ENCODE measurements around the gene AVL9.
"Not testable (repeated sequence)": the region's sequence is repeated elsewhere in the genome, so short reads cannot be mapped to it uniquely, and the experiment has no call there.

AVL9 gene

DNA sequence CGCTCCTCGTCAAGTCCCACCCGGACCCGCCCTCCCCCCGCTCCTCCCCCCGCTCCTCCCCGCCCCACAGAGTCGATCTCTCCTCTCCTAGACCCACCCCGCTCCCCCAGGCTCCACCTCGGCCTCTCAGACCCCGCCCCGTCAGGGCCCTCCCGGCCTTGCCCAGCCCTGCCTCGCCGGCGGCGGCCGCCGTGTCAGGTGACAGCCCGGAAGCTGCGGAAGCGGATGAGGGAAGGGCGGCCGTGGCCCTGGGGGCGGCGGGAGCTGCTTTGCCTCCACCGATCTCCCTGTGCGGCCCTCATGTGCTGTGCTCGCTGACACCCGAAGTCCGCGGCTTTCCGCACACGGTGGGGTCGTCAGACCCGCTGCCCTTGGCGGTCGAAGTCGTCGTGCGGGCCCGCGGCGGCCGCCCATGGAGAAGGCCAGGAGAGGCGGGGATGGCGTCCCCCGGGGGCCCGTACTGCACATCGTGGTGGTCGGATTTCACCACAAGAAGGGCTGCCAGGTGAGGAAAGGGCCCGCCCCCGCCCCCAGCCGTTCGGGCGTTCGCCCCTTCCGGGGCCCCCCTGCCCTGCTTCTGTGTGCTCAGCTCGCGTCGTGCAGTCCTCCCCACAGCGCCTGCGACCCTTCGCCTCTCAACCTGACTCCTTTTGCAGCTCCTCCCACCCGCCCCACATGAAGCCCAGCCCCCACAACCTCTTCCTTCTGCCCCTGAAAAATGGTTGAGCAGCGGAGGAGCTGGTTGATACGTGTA is at the start of gene AVL9:
Gene AVL9, plus strand, starts transcription at position 192 of the 754 bp plus-strand sequence. Its CDS starts 221 bp downstream, at position 413.
- DNase-seq, result peak; percentile 100

DNA sequence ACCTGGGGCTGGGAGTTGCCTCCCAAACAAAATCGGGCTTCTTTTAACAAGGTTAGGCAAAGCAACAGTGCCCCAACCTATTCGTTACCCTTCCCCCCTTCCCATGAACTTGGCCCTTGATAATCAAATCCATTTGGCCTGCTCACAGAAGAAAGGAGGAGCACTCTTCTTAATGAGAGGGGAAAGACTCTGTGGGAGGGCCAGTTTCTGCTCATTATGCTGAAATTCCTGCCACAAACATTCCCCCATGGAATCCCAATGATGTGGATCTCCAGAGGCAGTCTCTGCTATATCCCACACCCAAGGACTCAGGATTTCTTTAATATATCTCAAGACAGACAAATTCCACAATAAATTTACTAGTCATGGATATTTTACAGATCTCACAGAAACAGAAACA is 48.1 kb upstream of the AVL9 start:
- no peak for DNase-seq

DNA sequence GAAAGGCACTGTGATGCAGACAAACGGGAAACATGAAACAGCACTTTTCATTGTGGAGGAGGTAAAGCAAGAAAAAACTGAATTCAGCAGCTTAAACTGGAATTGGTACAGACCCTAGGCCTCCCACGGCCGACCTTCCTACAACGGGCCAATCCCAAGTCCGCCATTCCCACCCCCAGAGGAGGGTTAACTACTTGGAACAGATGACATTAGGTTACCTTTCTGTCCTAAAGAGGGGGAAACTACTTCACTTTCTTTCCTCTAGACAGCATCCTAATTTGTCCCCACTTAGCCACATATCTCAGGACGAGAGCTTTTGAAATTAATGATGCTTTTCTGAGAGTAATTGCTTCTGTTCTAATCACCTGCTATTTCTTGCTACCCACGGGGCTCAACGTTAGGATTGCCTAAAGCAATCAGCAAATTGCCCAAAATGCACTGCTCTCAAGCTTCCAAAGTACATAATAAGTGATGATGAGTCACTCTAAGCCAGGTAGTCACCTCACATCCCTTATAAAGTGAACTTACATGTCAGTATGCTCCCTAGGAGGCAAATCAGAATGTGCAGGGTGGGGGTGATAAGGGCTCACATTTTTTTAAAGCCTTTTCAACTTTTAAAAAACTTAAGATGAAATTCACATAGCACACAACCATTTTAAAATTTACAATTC is 41.8 kb upstream of the AVL9 start:
- DNase-seq, result no peak

DNA sequence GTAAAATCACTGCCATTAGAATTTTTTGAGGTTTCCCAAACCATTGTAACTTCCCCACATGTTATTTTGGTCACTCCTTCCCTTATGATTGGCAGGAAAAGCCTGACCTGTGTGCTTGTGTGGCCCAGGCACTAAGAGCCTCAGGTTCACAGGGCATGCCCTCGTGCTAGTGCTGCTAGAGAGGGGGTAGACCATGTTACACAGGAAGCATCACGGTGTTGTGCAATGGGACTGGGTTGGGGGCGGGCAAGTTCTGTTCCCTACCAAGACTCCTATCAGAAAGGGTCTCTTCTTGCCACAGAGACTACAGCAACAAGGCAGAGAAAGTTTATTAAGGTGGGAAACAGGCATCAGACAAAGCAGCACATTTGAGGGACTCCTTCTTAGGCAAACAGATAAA is 37.3 kb upstream of the AVL9 start:
- DNase-seq, result no peak

DNA sequence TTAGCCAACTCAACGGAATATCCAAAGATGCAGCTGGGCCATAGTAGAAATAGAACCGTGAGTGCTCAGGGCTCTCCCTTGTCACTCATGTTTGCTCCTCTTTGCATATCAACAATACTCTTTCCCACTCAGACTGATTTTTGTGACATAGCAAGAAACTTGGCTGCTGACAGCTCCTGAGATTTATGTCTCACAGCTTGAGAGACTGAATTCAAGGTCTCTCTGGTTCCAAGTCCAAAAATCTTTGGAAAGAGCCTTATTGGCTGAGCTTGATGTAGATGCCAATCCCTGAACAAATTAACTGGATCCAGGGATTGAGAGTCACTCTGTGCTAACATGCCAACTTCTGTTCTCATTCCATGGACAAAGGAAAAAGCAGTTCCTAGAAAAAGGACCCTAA is 35.5 kb upstream of the AVL9 start:
- DNase-seq, result no peak

DNA sequence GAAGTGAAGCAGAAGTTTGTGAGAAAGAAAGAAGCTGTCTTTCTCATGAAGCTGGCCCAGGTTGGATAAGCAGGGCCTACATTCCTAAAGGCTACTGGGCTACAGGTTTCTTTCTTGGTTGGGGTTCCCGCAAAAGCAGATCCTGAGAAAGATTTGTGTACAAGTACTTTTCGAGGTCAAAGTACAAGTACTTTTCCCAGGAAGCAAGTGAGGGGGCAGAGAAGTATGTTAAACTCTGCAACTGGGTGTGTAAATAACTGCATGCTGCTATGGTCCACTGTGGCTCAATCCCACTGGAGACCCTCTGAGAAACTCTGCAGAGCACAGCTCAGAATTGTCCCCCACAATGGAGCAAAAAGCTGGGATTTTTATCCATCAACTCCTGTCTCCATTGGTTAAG is 33.8 kb upstream of the AVL9 start:
- DNase-seq, result no peak

DNA sequence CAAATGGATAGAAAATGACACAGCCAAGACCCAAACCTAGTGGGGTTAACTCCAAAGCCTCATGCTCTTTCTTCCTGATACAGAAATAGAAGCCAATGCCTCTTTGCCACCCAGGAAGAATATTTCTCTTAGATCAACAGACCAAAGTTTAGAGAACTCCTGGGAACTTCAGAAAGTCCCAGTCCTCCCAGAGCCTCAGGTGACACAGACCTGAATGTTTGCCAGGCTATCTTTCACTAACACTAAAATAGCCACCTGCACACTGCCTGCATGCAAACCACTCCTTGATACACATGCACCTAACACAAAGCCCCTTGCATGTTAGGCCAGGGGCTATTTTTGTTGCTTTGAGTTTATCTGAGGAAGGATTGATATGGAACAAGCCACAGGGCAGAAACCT is 32.8 kb upstream of the AVL9 start:
- DNase-seq, result no peak

DNA sequence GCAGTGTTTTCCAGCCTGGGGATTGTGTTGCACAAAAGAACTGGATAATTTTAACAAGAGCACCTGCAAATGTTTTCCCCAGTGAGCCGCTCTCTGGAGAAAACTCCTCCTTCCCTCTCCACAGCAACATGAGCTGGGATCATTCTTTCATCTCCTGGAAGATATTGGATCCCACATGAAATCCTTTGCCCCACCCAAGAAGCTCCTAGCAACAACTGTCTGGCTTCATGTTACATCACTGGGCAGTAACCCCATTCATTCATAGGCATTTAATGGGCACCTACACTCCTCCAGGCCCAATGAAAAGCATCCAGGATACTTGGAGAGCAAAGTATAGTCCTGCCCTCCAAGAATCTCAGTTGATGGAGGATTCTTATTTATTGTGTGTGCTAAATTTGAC is 32.3 kb upstream of the AVL9 start:
- no peak for DNase-seq

DNA sequence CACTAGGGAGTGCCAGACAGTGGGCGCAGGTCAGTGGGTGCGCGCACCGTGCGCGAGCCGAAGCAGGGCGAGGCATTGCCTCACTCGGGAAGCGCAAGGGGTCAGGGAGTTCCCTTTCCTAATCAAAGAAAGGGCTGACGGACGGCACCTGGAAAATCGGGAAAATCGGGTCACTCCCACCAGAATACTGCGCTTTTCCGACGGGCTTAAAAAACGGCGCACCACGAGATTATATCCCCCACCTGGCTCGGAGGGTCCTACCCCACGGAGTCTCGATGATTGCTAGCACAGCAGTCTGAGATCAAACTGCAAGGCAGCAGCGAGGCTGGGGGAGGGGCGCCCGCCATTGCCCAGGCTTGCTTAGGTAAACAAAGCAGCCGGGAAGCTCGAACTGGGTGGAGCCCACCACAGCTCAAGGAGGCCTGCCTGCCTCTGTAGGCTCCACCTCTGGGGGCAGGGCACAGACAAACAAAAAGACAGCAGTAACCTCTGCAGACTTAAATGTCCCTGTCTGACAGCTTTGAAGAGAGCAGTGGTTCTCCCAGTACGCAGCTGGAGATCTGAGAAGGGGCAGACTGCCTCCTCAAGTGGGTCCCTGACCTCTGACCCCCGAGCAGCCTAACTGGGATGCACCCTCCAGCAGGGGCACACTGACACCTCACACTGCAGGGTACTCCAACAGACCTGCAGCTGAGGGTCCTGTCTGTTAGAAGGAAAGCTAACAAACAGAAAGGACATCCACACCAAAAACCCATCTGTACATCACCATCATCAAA is 30.5 kb upstream of the AVL9 start:
- DNase-seq, result not testable (repeated sequence)

DNA sequence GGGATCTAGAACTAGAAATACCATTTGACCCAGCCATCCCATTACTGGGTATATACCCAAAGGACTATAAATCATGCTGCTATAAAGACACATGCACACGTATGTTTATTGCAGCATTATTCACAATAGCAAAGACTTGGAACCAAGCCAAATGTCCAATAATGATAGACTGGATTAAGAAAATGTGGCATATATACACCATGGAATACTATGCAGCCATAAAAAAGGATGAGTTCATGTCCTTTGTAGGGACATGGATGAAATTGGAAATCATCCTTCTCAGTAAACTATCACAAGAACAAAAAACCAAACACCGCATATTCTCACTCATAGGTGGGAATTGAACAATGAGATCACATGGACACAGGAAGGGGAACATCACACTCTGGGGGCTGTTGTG is 25.3 kb upstream of the AVL9 start:
- not testable (repeated sequence) for DNase-seq

DNA sequence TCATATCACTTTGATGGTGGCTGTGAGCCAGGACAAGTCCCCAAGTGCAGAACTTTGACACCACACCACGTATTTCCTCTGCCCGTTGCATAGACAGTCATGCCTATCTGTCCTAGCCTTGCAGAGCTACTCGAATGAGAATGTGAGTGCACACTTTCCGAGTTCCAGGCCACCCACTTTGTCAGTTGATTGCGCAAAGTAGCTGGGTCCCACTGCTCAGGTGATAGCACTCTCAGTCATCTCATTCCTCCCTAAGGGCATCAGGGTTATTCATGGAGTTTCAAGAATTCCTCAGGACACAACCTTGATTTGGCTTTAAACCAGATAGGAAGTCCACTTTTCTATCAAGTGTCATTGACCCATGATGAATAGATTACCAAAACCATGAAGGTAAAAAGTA is 24.4 kb upstream of the AVL9 start:
- no peak for DNase-seq

DNA sequence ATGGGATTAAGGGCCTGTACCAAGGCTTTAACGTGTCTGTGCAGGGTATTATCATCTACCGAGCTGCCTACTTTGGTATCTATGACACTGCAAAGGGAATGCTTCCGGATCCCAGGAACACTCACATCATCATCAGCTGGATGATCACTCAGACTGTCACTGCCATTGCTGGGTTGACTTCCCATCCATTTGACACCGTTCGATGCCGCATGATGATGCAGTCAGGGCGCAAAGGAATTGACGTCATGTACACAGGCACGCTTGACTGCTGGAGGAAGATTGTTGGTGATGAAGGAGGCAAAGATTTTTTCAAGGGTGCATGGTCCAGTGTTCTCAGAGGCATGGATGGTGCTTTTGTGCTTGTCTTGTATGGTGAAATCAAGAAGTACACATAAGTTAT is 23.3 kb upstream of the AVL9 start:
- DNase-seq, result no peak

DNA sequence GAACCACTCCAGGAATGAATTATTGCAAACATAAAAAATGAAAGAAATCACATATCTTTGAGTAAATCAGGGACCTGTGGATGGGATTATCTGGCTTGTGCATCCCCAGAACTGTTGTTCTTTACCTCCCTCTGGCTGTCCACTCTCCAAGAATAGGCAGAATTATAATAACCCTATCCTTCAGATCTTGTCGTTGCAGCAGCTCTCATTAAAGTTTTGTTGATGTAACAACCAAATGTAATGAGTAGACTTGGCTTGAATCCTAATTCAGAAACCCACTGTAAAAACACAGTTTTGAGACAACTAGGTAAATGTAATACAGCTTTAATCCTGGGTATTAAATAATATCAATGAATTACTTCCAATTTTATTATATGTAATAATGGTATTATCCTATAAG is 21.3 kb upstream of the AVL9 start:
- no peak for DNase-seq

DNA sequence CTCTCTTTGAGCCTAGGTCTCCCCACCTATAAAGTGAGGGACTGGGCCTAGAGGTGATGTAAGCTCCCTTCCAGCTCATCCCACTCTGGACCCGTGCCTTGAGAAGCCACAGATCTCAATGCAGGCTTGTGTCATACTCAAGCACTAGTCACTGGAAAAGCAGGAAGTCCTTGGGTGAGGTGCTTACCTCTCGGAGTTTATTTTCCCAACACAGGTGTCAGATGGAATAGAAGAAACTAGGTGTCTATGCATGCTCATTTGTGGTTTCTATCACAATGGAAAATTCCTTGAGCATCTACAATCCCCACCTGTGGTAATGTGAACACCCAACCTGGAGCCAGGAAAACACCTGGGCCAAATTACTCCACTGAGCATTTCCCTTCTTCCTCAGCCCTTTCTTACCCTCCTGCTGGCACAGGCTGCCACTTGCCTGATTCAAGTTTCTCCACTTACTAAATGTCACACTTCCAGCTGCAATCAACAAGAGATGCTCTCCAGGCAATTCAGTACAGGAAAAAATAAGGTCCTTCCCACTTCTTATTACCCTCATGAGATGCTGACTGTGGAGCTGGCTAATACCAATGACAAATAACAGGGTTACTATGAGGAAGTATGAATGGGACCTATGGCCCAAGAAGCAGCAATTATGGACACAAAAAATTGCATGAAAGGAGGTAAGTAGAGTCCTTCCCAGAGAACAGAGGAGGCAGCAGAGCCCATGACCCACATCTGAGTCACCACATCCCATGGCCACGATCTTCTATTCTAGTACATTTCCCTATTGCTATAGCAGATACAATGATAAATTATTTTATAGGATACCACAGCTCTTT is 18.3 kb upstream of the AVL9 start:
- no peak for DNase-seq

DNA sequence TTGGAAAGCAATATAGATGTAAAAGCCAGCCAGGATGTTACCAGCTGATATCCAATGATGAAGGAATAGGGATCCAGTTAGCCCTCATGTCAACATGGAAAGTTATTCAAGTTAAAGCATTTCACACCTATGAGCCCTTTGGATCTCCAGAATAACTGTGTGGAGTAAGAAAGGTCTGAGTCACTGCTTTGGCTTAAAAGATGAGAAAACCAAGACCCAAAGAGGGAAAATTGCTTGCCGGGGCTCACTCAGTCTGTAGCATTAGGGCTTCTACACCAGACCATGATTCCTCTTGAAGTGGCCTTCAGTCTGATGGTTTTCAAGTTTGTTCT is 17.7 kb upstream of the AVL9 start:
- no peak for DNase-seq

DNA sequence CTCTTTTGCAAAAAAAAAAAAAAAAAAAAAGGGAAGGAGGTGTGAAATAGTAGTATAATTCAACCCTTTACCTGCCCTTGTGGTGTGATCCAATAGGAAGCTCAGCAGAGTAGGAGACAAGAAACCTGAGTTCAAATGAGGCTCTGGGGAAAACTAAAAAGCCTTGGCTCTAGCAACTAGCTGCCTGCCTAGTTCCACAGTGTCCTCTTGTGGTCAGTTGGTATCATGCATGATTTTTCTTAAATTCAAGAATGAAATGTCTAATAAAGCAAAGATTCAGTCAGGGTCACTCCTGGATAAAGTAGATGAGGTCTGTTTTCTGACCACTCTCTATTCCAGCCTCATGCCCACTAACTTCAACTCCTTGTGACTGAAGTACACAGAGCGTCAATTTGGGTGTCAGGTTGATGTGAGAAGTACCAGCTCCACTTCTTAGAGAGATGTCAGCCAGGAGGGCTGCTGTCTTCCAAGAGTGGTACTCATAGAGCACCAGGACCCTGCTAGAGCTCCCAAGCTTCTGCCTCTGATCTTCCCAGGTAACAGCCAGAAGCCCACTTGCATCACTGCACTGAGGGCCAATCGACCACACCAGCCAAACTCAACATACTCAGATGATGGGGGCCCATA is 15.6 kb upstream of the AVL9 start:
- DNase-seq, result no peak

DNA sequence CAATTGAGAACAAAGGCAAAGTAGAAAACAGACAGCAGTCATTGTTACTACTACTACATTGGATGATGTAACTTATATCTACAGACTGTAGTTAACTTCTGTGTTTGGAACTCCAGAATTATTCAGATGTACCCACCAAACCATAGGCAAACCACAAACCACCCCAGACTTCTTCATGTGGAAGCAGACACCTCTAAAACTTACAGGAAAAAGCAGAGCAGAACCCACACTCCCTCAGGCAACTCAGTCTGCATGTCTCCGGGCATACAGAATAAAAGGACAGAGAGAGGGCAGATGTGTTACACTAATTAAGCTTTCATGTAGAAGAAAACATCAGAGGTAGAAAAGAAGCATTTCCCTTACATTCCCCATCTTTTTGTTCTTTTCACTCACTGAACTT is 14.1 kb upstream of the AVL9 start:
- no peak for DNase-seq

DNA sequence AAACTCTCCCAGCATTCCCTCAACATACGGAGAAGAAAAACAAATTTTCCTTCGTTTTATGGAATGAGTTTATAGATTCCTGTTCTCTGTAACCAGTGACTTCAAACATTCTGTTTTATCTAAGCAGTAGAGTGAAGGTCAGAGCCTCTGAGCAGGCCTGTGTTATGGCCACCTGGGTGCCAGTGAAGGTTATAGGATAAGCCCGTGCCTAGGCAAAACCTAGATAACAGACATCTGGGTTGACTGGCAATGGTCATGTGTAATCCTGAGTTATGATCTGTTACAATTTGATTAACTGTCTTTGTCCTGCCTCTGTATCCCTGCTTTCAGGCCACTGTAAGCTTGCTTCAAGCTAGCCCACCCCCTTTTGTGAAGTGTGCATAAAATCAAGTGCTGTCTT is 13.4 kb upstream of the AVL9 start:
- DNase-seq, result no peak

DNA sequence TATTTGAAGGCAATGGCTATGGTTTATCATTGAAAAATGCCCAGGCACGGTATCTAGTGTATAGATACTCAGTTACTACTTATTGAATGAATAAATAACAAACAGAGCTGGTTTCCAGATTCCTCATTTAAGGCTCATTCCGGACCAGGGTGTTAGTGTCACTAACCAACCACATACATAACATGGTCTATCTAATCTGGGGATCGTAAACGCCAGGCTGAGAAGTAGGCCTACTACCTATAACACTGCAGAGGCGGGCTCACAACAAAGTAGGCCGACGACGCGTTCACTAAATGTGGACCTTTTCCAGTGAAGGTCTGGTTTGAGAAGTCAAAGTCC is 5.5 kb upstream of the AVL9 start:
- DNase-seq, result no peak

DNA sequence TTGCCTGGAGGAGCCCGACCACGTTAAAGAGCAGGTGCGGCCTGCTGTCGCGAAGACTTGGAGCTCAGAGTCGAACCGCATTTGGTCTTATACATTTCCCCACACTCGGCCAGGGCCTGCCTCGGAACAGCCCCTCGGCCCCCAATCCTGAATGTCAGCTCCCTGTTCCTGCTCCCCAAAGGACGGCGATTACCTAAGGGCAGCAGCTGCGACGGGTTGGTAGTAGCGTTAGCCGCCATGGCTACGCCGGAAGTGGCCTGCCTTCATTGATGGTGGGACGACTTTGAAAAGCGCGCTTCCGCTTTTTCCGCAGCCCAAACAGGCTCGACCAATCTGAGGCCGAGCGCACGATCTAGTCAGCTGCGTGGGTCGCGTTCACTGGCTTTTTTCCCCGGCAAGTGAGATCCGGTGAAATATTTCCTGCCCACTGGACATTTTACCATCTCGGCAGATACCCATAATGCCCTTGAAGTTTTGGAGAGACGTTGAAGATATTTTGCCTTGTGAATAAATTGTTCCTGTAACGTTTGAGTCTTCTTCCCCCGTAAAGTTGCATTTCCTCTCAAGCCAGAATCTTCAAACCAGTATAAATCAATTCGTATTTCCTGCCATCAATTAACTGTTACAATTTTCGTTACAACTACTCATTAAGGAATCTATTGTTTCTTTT is 5.0 kb upstream of the AVL9 start, which contains the start of gene LSM5:
Gene LSM5, minus strand, starts transcription at position 254 of the 670 bp plus-strand sequence. Its CDS starts 15 bp downstream, at position 239.
- DNase-seq, result peak; percentile 97

DNA sequence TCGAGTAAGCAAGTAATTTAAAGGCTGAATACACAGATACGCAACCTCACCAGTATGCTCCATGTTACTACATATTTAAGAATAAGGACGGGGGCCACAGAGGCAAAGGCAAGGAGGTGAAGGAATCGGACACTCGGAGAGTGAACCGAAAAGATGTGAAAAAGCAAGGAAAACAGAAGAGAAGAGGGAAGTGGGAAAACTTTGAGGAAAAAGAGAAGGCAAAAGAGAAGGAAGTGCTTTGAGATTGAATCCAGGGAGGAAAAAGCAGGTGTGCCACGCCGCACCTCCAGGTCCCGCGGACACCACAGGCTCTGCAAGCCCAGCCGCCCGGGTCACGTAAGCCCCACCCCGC is 367 bp upstream of the AVL9 start:
- no peak for DNase-seq

All from activated effector memory CD4-positive, alpha-beta T cell treated with anti-CD3 and anti-CD28 coated beads, Interleukin-2, amount 50 U/mL, for 16 hours (primary cell).